A673 (cell line): Measurements from ENCODE around the gene FRMD4A. TPM values are rescaled to one million over a fixed set of nuclear protein-coding genes. Genes with fewer than 3 reads are reported as not detected.

Source experiments
- BruUV-seq: library from RNA; stranded (reverse); fragments of 400-500 nt; replicated peaks from 2 replicates; lab custom pipeline; 2021; lab: Mats Ljungman, UMichigan
- CTCF ChIA-PET: fragments of 300-600 bp; sonication (Branson Sonifier 250); formaldehyde crosslinking; loops from one replicate; lab custom pipeline; 2022; ENCODE audit warnings: antibody characterized with exemption; lab: Charles Lee
- POLR2A ChIA-PET: fragments of 300-600 bp; sonication (Branson Sonifier 250); formaldehyde crosslinking; loops from one replicate; lab custom pipeline; 2022; ENCODE audit warnings: antibody characterized with exemption; ENCODE audit not compliant: low non-redundant PET; lab: Charles Lee
- DNase-seq: peaks from one replicate; pipeline ENCODE4 v3.0.0-alpha.2; 2015; ENCODE audit warnings: low spot score
- H3K27ac ChIP-seq: fragments of 200-600 bp; sonication (generic); 2 replicates; pipeline ENCODE4 v1.5.1; 2016; ENCODE audit warnings: mixed run types, low read depth, mild to moderate bottlenecking, mixed read lengths, antibody characterized with exemption, low read length; ENCODE audit not compliant: poor library complexity, severe bottlenecking
- H3K27me3 ChIP-seq: fragments of 200-600 bp; sonication (generic); replicated peaks from 2 replicates; pipeline ENCODE4 v1.6.1; 2017; ENCODE audit warnings: mixed run types, low read depth, mild to moderate bottlenecking, mixed read lengths, antibody characterized with exemption, low read length; ENCODE audit not compliant: insufficient read depth, poor library complexity
- H3K36me3 ChIP-seq: fragments of 200-600 bp; sonication (generic); 2 replicates; pipeline ENCODE4 v1.6.1; 2016; ENCODE audit warnings: mixed run types, mild to moderate bottlenecking, mixed read lengths, antibody characterized with exemption, low read length; ENCODE audit not compliant: insufficient read depth, poor library complexity, severe bottlenecking
- H3K4me1 ChIP-seq: fragments of 200-600 bp; sonication (generic); 2 replicates; pipeline ENCODE4 v1.6.1; 2017; ENCODE audit warnings: mixed run types, mild to moderate bottlenecking, mixed read lengths, antibody characterized with exemption, low read length; ENCODE audit not compliant: insufficient read depth, poor library complexity, severe bottlenecking
- H3K4me3 ChIP-seq: fragments of 200-600 bp; sonication (generic); 2 replicates; pipeline ENCODE4 v1.5.1; 2016; ENCODE audit warnings: low read depth, mixed run types, mild to moderate bottlenecking, mixed read lengths, low read length; ENCODE audit not compliant: poor library complexity, severe bottlenecking
- H3K9me3 ChIP-seq: fragments of 200-600 bp; sonication (generic); 2 replicates; pipeline ENCODE4 v1.6.1; 2016; ENCODE audit warnings: mixed run types, low read depth, mild to moderate bottlenecking, mixed read lengths, antibody characterized with exemption, low read length; ENCODE audit not compliant: poor library complexity, severe bottlenecking
- EZH2 ChIP-seq: fragments of 200-600 bp; sonication (generic); IDR thresholded peaks from 2 replicates; pipeline ENCODE4 v1.6.1; 2017; ENCODE audit warnings: borderline replicate concordance, low read depth, mild to moderate bottlenecking, mixed read lengths, antibody characterized with exemption, low read length; ENCODE audit not compliant: poor library complexity, severe bottlenecking
- intact Hi-C: fragments of 100-400 bp; cut with micrococcal nuclease; formaldehyde crosslinking; loops from one replicate; pipeline ENCODE4 v1.10.0; 2022; ENCODE audit not compliant: unreplicated experiment
- total RNA-seq: library from RNA; stranded (reverse); gene quantifications from 2 replicates; pipeline ENCODE4 v1.2.3, GENCODE V29; 2021
- TF ChIP-seq, protein P1 (sequence below): fragments of 300-800, 200-600 bp; sonication (generic); conservative IDR thresholded peaks from 2 replicates; pipeline ENCODE4 v1.5.1; 2017; ENCODE audit warnings: low read depth, mild to moderate bottlenecking, antibody characterized with exemption, low read length, moderate library complexity, mixed read lengths

Gene FRMD4A
- total RNA-seq, 1 experiment from 2014 or later = 26.3 TPM

DNA sequence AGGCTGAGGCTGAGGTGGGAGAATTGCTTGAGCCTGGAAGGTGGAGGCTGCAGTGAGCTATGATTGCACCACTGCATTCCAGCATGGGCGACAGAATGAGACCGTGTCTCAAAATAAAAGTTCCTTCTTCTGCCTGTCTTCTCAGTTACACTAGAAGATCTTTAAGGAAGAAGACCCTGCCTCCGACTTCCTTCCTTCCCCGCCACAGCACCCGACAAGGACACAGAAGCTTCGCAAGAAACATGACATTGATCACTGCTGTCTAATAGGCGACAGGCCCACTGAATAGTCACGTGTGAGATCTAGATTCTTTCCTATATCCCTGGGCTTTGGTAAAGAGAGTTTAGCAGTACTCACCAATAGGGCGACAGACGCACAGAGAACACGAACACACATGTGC is 625.8 kb downstream of the FRMD4A start:
- no peak overlapping the region for H3K27ac ChIP-seq
- intact Hi-C loops = no loop called here
- no peaks in the 10 kb centered on the region for H3K27me3 ChIP-seq
- H3K36me3 ChIP-seq = no peaks in the 10 kb centered on the region
- H3K9me3 ChIP-seq = no peaks in the 10 kb centered on the region
- no peak for DNase-seq
- peaks cover 54% of the 10 kb centered on the region for H3K4me1 ChIP-seq
- ChIA-PET POLR2A (no interaction called here), CTCF (no interaction called here)
- no TSS peak for BruUV-seq
- TF ChIP-seq, protein P1, sequence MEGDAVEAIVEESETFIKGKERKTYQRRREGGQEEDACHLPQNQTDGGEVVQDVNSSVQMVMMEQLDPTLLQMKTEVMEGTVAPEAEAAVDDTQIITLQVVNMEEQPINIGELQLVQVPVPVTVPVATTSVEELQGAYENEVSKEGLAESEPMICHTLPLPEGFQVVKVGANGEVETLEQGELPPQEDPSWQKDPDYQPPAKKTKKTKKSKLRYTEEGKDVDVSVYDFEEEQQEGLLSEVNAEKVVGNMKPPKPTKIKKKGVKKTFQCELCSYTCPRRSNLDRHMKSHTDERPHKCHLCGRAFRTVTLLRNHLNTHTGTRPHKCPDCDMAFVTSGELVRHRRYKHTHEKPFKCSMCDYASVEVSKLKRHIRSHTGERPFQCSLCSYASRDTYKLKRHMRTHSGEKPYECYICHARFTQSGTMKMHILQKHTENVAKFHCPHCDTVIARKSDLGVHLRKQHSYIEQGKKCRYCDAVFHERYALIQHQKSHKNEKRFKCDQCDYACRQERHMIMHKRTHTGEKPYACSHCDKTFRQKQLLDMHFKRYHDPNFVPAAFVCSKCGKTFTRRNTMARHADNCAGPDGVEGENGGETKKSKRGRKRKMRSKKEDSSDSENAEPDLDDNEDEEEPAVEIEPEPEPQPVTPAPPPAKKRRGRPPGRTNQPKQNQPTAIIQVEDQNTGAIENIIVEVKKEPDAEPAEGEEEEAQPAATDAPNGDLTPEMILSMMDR = no peak
- no peak for TF ChIP-seq EZH2
- H3K4me3 ChIP-seq = no peak overlapping the region

DNA sequence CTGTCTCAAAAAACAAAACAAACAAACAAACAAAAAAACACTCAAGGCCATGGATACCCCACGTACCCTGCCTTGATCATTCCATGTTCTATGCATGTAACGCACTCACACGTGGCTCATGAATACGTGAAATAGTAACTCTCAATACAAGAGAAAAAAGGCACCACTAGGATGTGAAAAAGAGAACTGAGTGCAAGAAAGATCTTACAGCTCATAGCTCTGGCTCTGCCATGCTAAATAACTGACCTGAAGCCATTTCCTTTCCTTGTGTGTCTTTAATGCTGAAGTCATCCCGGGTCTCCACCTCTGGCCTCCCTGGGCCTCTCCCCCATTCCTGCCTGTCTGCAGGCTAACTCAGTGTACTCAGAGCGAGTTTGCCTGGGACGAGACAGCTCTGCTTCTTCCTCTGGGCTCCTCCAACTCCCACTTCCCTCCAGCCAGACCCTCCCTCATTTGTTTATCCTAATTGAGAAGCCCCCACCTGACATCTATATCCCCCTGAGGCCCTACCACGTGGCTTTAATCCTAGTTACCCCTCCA is 626.7 kb downstream of the FRMD4A start:
- Histone ChIP-seq H3K27ac (no peak overlapping the region), H3K27me3 (no peaks in the 10 kb centered on the region), H3K4me1 (peaks cover 52% of the 10 kb centered on the region), H3K36me3 (peaks cover 5% of the 10 kb centered on the region), H3K9me3 (no peaks in the 10 kb centered on the region), H3K4me3 (no peak overlapping the region)
- CTCF ChIA-PET = no interaction called here
- DNase-seq = no peak
- intact Hi-C loops = no loop called here
- no TSS peak for BruUV-seq
- TF ChIP-seq, protein P1 = no peak
- no peak for TF ChIP-seq EZH2
- POLR2A ChIA-PET = no interaction called here

DNA sequence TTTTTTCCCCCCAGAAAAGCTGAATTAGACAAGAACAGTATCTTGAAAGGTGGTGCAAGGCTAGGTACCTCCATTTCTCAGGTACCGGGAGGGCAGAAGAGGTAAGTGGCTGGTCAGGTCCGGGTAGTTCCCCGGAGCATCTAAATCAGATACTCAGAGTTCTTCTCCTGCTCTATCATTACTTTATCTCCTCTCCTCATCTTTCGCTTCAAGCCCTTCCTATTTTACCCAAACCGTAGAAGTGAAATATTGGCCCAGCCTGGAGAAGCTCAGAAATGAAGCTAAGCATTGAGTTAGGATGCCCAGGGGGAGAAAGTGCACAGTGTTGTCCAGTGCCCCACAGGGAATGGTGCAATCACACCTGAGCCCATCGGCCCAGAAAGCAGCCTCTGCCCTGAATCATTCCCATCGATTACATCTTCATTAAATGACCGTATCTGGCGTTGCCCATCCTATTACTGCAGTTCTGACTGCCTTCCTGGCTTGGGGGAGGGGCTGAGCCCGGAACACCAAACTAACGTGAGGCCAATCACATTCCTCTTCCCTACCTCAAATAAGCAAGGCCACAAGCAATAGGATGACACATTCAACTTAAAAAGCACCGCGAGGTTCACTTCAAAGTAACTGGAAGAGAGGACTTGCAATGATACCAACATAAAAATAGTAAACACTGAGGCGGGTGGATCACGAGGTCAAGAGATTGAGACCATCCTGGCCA is 627.5 kb downstream of the FRMD4A start:
- Histone ChIP-seq H3K36me3 (peaks cover 7% of the 10 kb centered on the region), H3K4me3 (no peak overlapping the region), H3K27me3 (no peaks in the 10 kb centered on the region), H3K9me3 (no peaks in the 10 kb centered on the region), H3K4me1 (peaks cover 47% of the 10 kb centered on the region), H3K27ac (no peak overlapping the region)
- ChIA-PET CTCF (no interaction called here), POLR2A (no interaction called here)
- BruUV-seq = no TSS peak
- TF ChIP-seq, protein P1 = no peak
- TF ChIP-seq EZH2 = no peak
- intact Hi-C loops = no loop called here
- no peak for DNase-seq
